Fibroblast of lung (primary cell): Measurements from ENCODE around the gene TSHZ3. TPM values are rescaled to one million over a fixed set of nuclear protein-coding genes. Genes with fewer than 3 reads are reported as not detected.

Experiments
- DNase-seq, 2 donors: peaks; one replicate each; pipeline versions ENCODE4 v3.0.0 to v3.0.0-alpha.2; 2010; ENCODE audit warnings: low read depth in 2 of 2
- H2AFZ ChIP-seq: 2 replicates; pipeline ENCODE4 v1.5.1; 2012; ENCODE audit warnings: low read length, control low read depth, inconsistent platforms
- H3K27ac ChIP-seq: 2 replicates; pipeline ENCODE4 v1.5.1; 2011; ENCODE audit warnings: low read length, control low read depth; ENCODE audit not compliant: insufficient read depth
- H3K27me3 ChIP-seq: 2 replicates; pipeline ENCODE4 v1.5.1; 2011; ENCODE audit warnings: mild to moderate bottlenecking, low read length; ENCODE audit not compliant: control insufficient read depth, insufficient read depth
- H3K36me3 ChIP-seq: 2 replicates; pipeline ENCODE4 v1.5.1; 2011; ENCODE audit warnings: low read length; ENCODE audit not compliant: control insufficient read depth, insufficient read depth
- H3K4me1 ChIP-seq: 2 replicates; pipeline ENCODE4 v1.5.1; 2011; ENCODE audit warnings: low read length; ENCODE audit not compliant: control insufficient read depth, insufficient read depth; ENCODE audit errors: extremely low read depth
- H3K4me2 ChIP-seq: 2 replicates; pipeline ENCODE4 v1.5.1; 2011; ENCODE audit warnings: low read length, control low read depth; ENCODE audit not compliant: insufficient read depth; ENCODE audit errors: extremely low read depth
- H3K4me3 ChIP-seq, 4 experiments: fragments of 200-600 bp in 1 of 4; sonication (generic) in 1 of 4; replicated peaks in 1 of 4; 2 replicates each; pipeline ENCODE4 v1.5.1; 2011 to 2016; ENCODE audit warnings: low read length in 4 of 4, low read depth in 3 of 4, mild to moderate bottlenecking in 3 of 4, control low read depth in 2 of 4, inconsistent platforms in 1 of 4, mixed read lengths in 1 of 4; ENCODE audit not compliant: insufficient read depth in 1 of 4; ENCODE audit errors: control extremely low read depth in 1 of 4
- H3K79me2 ChIP-seq: 2 replicates; pipeline ENCODE4 v1.5.1; 2012; ENCODE audit warnings: mild to moderate bottlenecking, low read length, inconsistent platforms; ENCODE audit not compliant: control insufficient read depth, insufficient read depth
- H3K9ac ChIP-seq: 2 replicates; pipeline ENCODE4 v1.5.1; 2011; ENCODE audit warnings: mild to moderate bottlenecking, low read length, control low read depth; ENCODE audit not compliant: insufficient read depth
- H3K9me3 ChIP-seq: 2 replicates; pipeline ENCODE4 v1.5.1; 2012; ENCODE audit warnings: low read depth, low read length; ENCODE audit not compliant: control insufficient read depth, insufficient read depth
- H4K20me1 ChIP-seq: 2 replicates; pipeline ENCODE4 v1.5.1; 2011; ENCODE audit warnings: low read length; ENCODE audit not compliant: control insufficient read depth, insufficient read depth; ENCODE audit errors: extremely low read depth
- CTCF ChIP-seq, 2 donors: IDR thresholded peaks in 1 of 2; conservative IDR thresholded peaks in 1 of 2; 1 replicate in 1 of 2; 2 replicates in 1 of 2; pipeline ENCODE4 v1.5.1; 2011 to 2012; ENCODE audit warnings: low read length in 2 of 2, control low read depth in 1 of 2, inconsistent platforms in 1 of 2, low read depth in 1 of 2, mild to moderate bottlenecking in 1 of 2
- EZH2 ChIP-seq: IDR thresholded peaks from 2 replicates; pipeline ENCODE4 v1.5.1; 2012; ENCODE audit warnings: low read length, control low read depth, mild to moderate bottlenecking; ENCODE audit errors: missing control alignments
- polyA plus RNA-seq, 2 donors: library from polyadenylated mRNA; depleted of rRNA in 1 of 2; stranded (reverse) in 1 of 2; unstranded in 1 of 2; fragments of >200 nt; gene quantifications; 2 replicates each; pipeline ENCODE4 v1.2.1, GENCODE V29; 2011 to 2012; ENCODE audit warnings: missing spikeins in 1 of 2
- total RNA-seq: library from RNA; depleted of rRNA; stranded (reverse); fragments of >200 nt; gene quantifications from 2 replicates; pipeline ENCODE4 v1.2.1, GENCODE V29; 2014

Gene TSHZ3
- total and polyA plus RNA-seq, 2 donors (not counting 1 experiment from before 2014, with no cell fraction given) = 7.0 to 17.3 TPM

GRCh38 chr19:31275068-31275334 is 74.2 kb downstream of the TSHZ3 start:
- H3K9ac ChIP-seq = no peak overlapping the region
- no peaks in the 10 kb centered on the region for H3K9me3 ChIP-seq
- DNase-seq = no peak
- no peaks in the 10 kb centered on the region for H3K27me3 ChIP-seq
- TF ChIP-seq CTCF (conservative IDR thresholded peaks at IDR 0.05 in 1 of 2, IDR thresholded peaks at IDR 0.05 in 1 of 2; ENCODE audit: low read depth in 1 of 2, low read length in 2 of 2) (no peak), EZH2 (no peak)
- no peak overlapping the region for H3K4me2 ChIP-seq
- no peak overlapping the region for H3K27ac ChIP-seq
- no peaks in the 10 kb centered on the region for H3K79me2 ChIP-seq
- H3K36me3 ChIP-seq = peaks cover 13% of the 10 kb centered on the region
- no peaks in the 10 kb centered on the region for H4K20me1 ChIP-seq
- H2AFZ ChIP-seq = no peak overlapping the region
- H3K4me3 ChIP-seq = no peak overlapping the region
- H3K4me1 ChIP-seq = no peaks in the 10 kb centered on the region

- Histone ChIP-seq H3K4me2 (no peak overlapping the region), H3K27me3 (no peaks in the 10 kb centered on the region), H3K4me1 (no peaks in the 10 kb centered on the region), H3K79me2 (no peaks in the 10 kb centered on the region), H3K4me3 (no peak overlapping the region), H3K9ac (no peak overlapping the region), H2AFZ (no peak overlapping the region), H3K27ac (no peak overlapping the region), H4K20me1 (no peaks in the 10 kb centered on the region), H3K9me3 (no peaks in the 10 kb centered on the region), H3K36me3 (peaks cover 13% of the 10 kb centered on the region)
- TF ChIP-seq CTCF (conservative IDR thresholded peaks at IDR 0.05 in 1 of 2, IDR thresholded peaks at IDR 0.05 in 1 of 2; ENCODE audit: low read depth in 1 of 2, low read length in 2 of 2) (no peak), EZH2 (no peak)
- no peak for DNase-seq
Measured at GRCh38 chr19:31274251-31275067, 74.8 kb downstream of the TSHZ3 start.

GRCh38 chr19:31272583-31273106 is 76.6 kb downstream of the TSHZ3 start:
- TF ChIP-seq EZH2 = no peak
- no peak for TF ChIP-seq CTCF (conservative IDR thresholded peaks at IDR 0.05 in 1 of 2, IDR thresholded peaks at IDR 0.05 in 1 of 2; ENCODE audit: low read depth in 1 of 2, low read length in 2 of 2)
- no peak overlapping the region for H2AFZ ChIP-seq
- peaks cover 6% of the 10 kb centered on the region for H3K36me3 ChIP-seq
- H3K4me1 ChIP-seq = no peaks in the 10 kb centered on the region
- no peak overlapping the region for H3K9ac ChIP-seq
- no peaks in the 10 kb centered on the region for H3K9me3 ChIP-seq
- H3K27ac ChIP-seq = no peak overlapping the region
- H3K27me3 ChIP-seq = no peaks in the 10 kb centered on the region
- no peak for DNase-seq
- no peaks in the 10 kb centered on the region for H3K79me2 ChIP-seq
- H3K4me3 ChIP-seq = no peak overlapping the region
- no peak overlapping the region for H3K4me2 ChIP-seq
- no peaks in the 10 kb centered on the region for H4K20me1 ChIP-seq
